ENCODE measurements around the gene ZNF280B. TPM values are rescaled to one million over a fixed set of nuclear protein-coding genes. Genes with fewer than 3 reads are reported as not detected.

Gene ZNF280B
- total and polyA plus RNA-seq, 2 experiments from 2014 or later: 5.5 to 6.7 TPM

GRCh38 chr22:22449819-22450218, 58.7 kb downstream of the ZNF280B start (continued):
- TF ChIP-seq, protein P1, sequence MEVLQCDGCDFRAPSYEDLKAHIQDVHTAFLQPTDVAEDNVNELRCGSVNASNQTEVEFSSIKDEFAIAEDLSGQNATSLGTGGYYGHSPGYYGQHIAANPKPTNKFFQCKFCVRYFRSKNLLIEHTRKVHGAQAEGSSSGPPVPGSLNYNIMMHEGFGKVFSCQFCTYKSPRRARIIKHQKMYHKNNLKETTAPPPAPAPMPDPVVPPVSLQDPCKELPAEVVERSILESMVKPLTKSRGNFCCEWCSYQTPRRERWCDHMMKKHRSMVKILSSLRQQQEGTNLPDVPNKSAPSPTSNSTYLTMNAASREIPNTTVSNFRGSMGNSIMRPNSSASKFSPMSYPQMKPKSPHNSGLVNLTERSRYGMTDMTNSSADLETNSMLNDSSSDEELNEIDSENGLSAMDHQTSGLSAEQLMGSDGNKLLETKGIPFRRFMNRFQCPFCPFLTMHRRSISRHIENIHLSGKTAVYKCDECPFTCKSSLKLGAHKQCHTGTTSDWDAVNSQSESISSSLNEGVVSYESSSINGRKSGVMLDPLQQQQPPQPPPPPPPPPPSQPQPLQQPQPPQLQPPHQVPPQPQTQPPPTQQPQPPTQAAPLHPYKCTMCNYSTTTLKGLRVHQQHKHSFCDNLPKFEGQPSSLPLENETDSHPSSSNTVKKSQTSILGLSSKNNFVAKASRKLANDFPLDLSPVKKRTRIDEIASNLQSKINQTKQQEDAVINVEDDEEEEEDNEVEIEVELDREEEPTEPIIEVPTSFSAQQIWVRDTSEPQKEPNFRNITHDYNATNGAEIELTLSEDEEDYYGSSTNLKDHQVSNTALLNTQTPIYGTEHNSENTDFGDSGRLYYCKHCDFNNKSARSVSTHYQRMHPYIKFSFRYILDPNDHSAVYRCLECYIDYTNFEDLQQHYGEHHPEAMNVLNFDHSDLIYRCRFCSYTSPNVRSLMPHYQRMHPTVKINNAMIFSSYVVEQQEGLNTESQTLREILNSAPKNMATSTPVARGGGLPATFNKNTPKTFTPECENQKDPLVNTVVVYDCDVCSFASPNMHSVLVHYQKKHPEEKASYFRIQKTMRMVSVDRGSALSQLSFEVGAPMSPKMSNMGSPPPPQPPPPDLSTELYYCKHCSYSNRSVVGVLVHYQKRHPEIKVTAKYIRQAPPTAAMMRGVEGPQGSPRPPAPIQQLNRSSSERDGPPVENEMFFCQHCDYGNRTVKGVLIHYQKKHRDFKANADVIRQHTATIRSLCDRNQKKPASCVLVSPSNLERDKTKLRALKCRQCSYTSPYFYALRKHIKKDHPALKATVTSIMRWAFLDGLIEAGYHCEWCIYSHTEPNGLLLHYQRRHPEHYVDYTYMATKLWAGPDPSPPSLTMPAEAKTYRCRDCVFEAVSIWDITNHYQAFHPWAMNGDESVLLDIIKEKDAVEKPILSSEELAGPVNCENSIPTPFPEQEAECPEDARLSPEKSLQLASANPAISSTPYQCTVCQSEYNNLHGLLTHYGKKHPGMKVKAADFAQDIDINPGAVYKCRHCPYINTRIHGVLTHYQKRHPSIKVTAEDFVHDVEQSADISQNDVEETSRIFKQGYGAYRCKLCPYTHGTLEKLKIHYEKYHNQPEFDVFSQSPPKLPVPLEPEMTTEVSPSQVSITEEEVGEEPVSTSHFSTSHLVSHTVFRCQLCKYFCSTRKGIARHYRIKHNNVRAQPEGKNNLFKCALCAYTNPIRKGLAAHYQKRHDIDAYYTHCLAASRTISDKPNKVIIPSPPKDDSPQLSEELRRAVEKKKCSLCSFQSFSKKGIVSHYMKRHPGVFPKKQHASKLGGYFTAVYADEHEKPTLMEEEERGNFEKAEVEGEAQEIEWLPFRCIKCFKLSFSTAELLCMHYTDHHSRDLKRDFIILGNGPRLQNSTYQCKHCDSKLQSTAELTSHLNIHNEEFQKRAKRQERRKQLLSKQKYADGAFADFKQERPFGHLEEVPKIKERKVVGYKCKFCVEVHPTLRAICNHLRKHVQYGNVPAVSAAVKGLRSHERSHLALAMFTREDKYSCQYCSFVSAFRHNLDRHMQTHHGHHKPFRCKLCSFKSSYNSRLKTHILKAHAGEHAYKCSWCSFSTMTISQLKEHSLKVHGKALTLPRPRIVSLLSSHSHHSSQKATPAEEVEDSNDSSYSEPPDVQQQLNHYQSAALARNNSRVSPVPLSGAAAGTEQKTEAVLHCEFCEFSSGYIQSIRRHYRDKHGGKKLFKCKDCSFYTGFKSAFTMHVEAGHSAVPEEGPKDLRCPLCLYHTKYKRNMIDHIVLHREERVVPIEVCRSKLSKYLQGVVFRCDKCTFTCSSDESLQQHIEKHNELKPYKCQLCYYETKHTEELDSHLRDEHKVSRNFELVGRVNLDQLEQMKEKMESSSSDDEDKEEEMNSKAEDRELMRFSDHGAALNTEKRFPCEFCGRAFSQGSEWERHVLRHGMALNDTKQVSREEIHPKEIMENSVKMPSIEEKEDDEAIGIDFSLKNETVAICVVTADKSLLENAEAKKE (CRISPR knock-in tag; IDR thresholded peaks at IDR 0.05): no peak
- TF ChIP-seq EZH2 (IDR thresholded peaks at IDR 0.05; ENCODE audit: low read depth, unreplicated experiment) (no peak), REST (IDR thresholded peaks at IDR 0.05; ENCODE audit: unreplicated experiment) (no peak)

GRCh38 chr22:22446517-22446916, 62.0 kb downstream of the ZNF280B start:
- H3K27me3 Mint-ChIP-seq (ENCODE audit: insufficient read depth, low read depth, poor library complexity): peaks cover 89% of the 10 kb centered on the region
- Histone ChIP-seq H4K20me1 (replicated peaks; ENCODE audit: insufficient read depth) (no peaks in the 10 kb centered on the region), H3F3A (replicated peaks; ENCODE audit: low read depth) (no peaks in the 10 kb centered on the region), H3K4me1 (ENCODE audit: insufficient read depth) (no peaks in the 10 kb centered on the region), H3K27ac (ENCODE audit: low read depth) (no peak overlapping the region), H2AFZ (no peak overlapping the region), H3K79me2 (replicated peaks; ENCODE audit: insufficient read depth) (no peaks in the 10 kb centered on the region), H3K4me3 (no peak overlapping the region), H3K9me2 (ENCODE audit: insufficient read depth) (no peaks in the 10 kb centered on the region), H3K36me3 (ENCODE audit: insufficient read depth) (no peaks in the 10 kb centered on the region), H3K27me3 (ENCODE audit: insufficient read depth) (peaks cover 100% of the 10 kb centered on the region), H3K4me2 (no peak overlapping the region)
- peaks cover 21% of the 10 kb centered on the region; the same call in 2 of the 3 replicates for H3K9me3 Mint-ChIP-seq
- ATAC-seq: no peak
- peaks cover 4% of the 10 kb centered on the region; the same call in 2 of the 3 replicates for H3K36me3 Mint-ChIP-seq (ENCODE audit: low read depth)
- H3K4me1 Mint-ChIP-seq: no peaks in the 10 kb centered on the region
- H3K27ac Mint-ChIP-seq: no peak overlapping the region
- H3K4me3 Mint-ChIP-seq: no peak overlapping the region
- DNase-seq (ENCODE audit: low spot score): no peak
- TF ChIP-seq POLR2AphosphoS5 (IDR thresholded peaks at IDR 0.05; ENCODE audit: low read depth) (no peak), STAT1 (IDR thresholded peaks at IDR 0.05; ENCODE audit: unreplicated experiment) (no peak), EZH2phosphoT487 (IDR thresholded peaks at IDR 0.05; ENCODE audit: unreplicated experiment) (no peak), ZNF331 (CRISPR knock-in tag; IDR thresholded peaks at IDR 0.05; ENCODE audit: low read depth) (no peak), JUNB (IDR thresholded peaks at IDR 0.05; ENCODE audit: unreplicated experiment) (no peak), ZNF114 (CRISPR knock-in tag; IDR thresholded peaks at IDR 0.05) (no peak)

All from GM23338 (cell line).